Caco-2 (cell line): ENCODE measurements around the gene IL9. TPM values are rescaled to one million over a fixed set of nuclear protein-coding genes. Genes with fewer than 3 reads are reported as not detected.

Experiments
- BruUV-seq: library from RNA; stranded (reverse); fragments of 400-500 nt; replicated peaks from 2 replicates; lab custom pipeline; 2021; lab: Mats Ljungman, UMichigan
- CTCF ChIA-PET: fragments of 300-600 bp; sonication (Branson Sonifier 250); formaldehyde crosslinking; loops from one replicate; lab custom pipeline; 2022; ENCODE audit warnings: antibody characterized with exemption; lab: Charles Lee
- POLR2A ChIA-PET: fragments of 300-600 bp; sonication (Branson Sonifier 250); formaldehyde crosslinking; loops from one replicate; lab custom pipeline; 2022; ENCODE audit warnings: antibody characterized with exemption; lab: Charles Lee
- DNase-seq, 2 experiments: peaks; one replicate each; pipeline versions ENCODE4 v3.0.0 to v3.0.0-alpha.2; 2020 to 2022
- H3K27me3 ChIP-seq: replicated peaks from 2 replicates; pipeline ENCODE4 v1.6.0; 2011; ENCODE audit warnings: low read length; ENCODE audit not compliant: control insufficient read depth, insufficient read depth
- H3K36me3 ChIP-seq: 2 replicates; pipeline ENCODE4 v1.5.1; 2011; ENCODE audit warnings: low read length; ENCODE audit not compliant: control insufficient read depth, insufficient read depth
- H3K4me1 ChIP-seq: fragments of 250-450 bp; sonication (Bioruptor Pico); 2 replicates; pipeline ENCODE4 v1.5.1; 2020; ENCODE audit warnings: mild to moderate bottlenecking
- H3K4me3 ChIP-seq: 2 replicates; pipeline ENCODE4 v1.5.1; 2011; ENCODE audit warnings: low read depth, mild to moderate bottlenecking, control low read depth, low read length
- H3K9me3 ChIP-seq: fragments of 250-450 bp; sonication (Bioruptor Pico); 2 replicates; pipeline ENCODE4 v1.5.1; 2020; ENCODE audit warnings: mild to moderate bottlenecking, moderate library complexity
- H3K27ac Mint-ChIP-seq: one replicate; pipeline ENCODE4 v1.8.0; 2022; ENCODE audit warnings: mixed read lengths; ENCODE audit not compliant: unreplicated experiment
- H3K27me3 Mint-ChIP-seq: one replicate; pipeline ENCODE4 v1.8.0; 2022; ENCODE audit warnings: mixed read lengths; ENCODE audit not compliant: insufficient read depth, unreplicated experiment
- H3K36me3 Mint-ChIP-seq: one replicate; pipeline ENCODE4 v1.8.0; 2022; ENCODE audit warnings: mild to moderate bottlenecking, mixed read lengths; ENCODE audit not compliant: insufficient read depth, unreplicated experiment
- H3K4me1 Mint-ChIP-seq: one replicate; pipeline ENCODE4 v1.8.0; 2022; ENCODE audit warnings: low read depth, mixed read lengths; ENCODE audit not compliant: unreplicated experiment
- H3K4me3 Mint-ChIP-seq: one replicate; pipeline ENCODE4 v1.8.0; 2022; ENCODE audit warnings: mild to moderate bottlenecking, moderate library complexity, mixed read lengths; ENCODE audit not compliant: unreplicated experiment
- H3K9me3 Mint-ChIP-seq: one replicate; pipeline ENCODE4 v1.8.0; 2022; ENCODE audit warnings: mixed read lengths; ENCODE audit not compliant: unreplicated experiment
- intact Hi-C: fragments of 100-400 bp; cut with micrococcal nuclease; formaldehyde crosslinking; loops from one replicate; pipeline ENCODE4 v1.10.0; 2022; ENCODE audit not compliant: unreplicated experiment
- total RNA-seq: library from RNA; stranded (reverse); gene quantifications from 2 replicates; pipeline ENCODE4 v1.2.3, GENCODE V29; 2022
- TF ChIP-seq, protein P1 (sequence below), 2 experiments: fragments of 200-600 bp in 1 of 2; IDR thresholded peaks; 1 replicate in 1 of 2; 2 replicates in 1 of 2; pipeline versions ENCODE4 v1.5.1 to v1.8.0; 2011 to 2022; ENCODE audit warnings: antibody characterized with exemption in 1 of 2, control low read depth in 1 of 2, inconsistent platforms in 1 of 2, low read depth in 1 of 2, low read length in 1 of 2, mild to moderate bottlenecking in 1 of 2, moderate library complexity in 1 of 2; ENCODE audit not compliant: insufficient read depth in 1 of 2, severe bottlenecking in 1 of 2, unreplicated experiment in 1 of 2

Gene IL9
- total RNA-seq, 1 experiment from 2014 or later, result not detected

GRCh38 chr5:135867599-135867998 lies 28.0 kb downstream of the IL9 start:
- H3K27me3 ChIP-seq, result no peaks in the 10 kb centered on the region
- H3K4me1 ChIP-seq, result no peaks in the 10 kb centered on the region
- no peaks in the 10 kb centered on the region for H3K9me3 ChIP-seq
- no TSS peak for BruUV-seq
- Mint-ChIP-seq H3K4me3 (no peak overlapping the region), H3K4me1 (no peaks in the 10 kb centered on the region), H3K36me3 (no peaks in the 10 kb centered on the region), H3K9me3 (no peaks in the 10 kb centered on the region), H3K27ac (no peak overlapping the region), H3K27me3 (peaks cover 11% of the 10 kb centered on the region)
- no peaks in the 10 kb centered on the region for H3K36me3 ChIP-seq
- intact Hi-C loops, result no loop called here
- CTCF ChIA-PET, result no interaction called here
- POLR2A ChIA-PET, result no interaction called here
- no peak overlapping the region for H3K4me3 ChIP-seq
- no peak for DNase-seq
- TF ChIP-seq, protein P1, sequence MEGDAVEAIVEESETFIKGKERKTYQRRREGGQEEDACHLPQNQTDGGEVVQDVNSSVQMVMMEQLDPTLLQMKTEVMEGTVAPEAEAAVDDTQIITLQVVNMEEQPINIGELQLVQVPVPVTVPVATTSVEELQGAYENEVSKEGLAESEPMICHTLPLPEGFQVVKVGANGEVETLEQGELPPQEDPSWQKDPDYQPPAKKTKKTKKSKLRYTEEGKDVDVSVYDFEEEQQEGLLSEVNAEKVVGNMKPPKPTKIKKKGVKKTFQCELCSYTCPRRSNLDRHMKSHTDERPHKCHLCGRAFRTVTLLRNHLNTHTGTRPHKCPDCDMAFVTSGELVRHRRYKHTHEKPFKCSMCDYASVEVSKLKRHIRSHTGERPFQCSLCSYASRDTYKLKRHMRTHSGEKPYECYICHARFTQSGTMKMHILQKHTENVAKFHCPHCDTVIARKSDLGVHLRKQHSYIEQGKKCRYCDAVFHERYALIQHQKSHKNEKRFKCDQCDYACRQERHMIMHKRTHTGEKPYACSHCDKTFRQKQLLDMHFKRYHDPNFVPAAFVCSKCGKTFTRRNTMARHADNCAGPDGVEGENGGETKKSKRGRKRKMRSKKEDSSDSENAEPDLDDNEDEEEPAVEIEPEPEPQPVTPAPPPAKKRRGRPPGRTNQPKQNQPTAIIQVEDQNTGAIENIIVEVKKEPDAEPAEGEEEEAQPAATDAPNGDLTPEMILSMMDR (IDR thresholded peaks at IDR 0.05; ENCODE audit: insufficient read depth in 1 of 2, low read depth in 1 of 2, low read length in 1 of 2, severe bottlenecking in 1 of 2, unreplicated experiment in 1 of 2), result no peak

DNA sequence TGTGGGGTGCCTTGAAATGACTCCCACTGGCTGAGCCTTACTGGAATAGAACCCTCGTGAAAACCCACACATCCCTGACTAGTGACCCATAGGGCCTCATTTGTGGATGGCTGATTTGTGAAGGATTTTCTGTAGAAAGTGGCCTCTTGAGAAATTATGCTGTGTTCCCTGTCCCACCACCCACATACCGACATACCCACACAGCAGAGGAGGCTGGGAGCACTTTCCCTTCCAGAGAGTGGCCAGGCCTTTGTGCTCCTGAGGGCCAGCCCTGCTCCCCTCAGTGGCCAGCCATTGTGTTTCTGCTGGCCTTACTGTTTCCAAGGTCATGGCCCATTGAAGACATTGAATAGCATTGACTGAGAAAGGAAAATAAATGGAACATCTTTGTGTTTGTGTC lies 29.6 kb downstream of the IL9 start:
- no peak for DNase-seq
- H3K4me1 Mint-ChIP-seq, result no peaks in the 10 kb centered on the region
- intact Hi-C loops, result no loop called here
- no peaks in the 10 kb centered on the region for H3K9me3 ChIP-seq
- no peaks in the 10 kb centered on the region for H3K4me1 ChIP-seq
- ChIA-PET POLR2A (no interaction called here), CTCF (no interaction called here)
- peaks cover 13% of the 10 kb centered on the region for H3K27me3 Mint-ChIP-seq
- no peak overlapping the region for H3K4me3 ChIP-seq
- no peaks in the 10 kb centered on the region for H3K36me3 Mint-ChIP-seq
- no peak overlapping the region for H3K4me3 Mint-ChIP-seq
- TF ChIP-seq, protein P1 (IDR thresholded peaks at IDR 0.05; ENCODE audit: insufficient read depth in 1 of 2, low read depth in 1 of 2, low read length in 1 of 2, severe bottlenecking in 1 of 2, unreplicated experiment in 1 of 2), result no peak
- no peaks in the 10 kb centered on the region for H3K9me3 Mint-ChIP-seq
- BruUV-seq, result no TSS peak
- no peaks in the 10 kb centered on the region for H3K27me3 ChIP-seq
- no peak overlapping the region for H3K27ac Mint-ChIP-seq
- no peaks in the 10 kb centered on the region for H3K36me3 ChIP-seq

GRCh38 chr5:135864503-135865435 lies 30.9 kb downstream of the IL9 start:
- Mint-ChIP-seq H3K9me3 (no peaks in the 10 kb centered on the region), H3K4me3 (no peak overlapping the region), H3K36me3 (no peaks in the 10 kb centered on the region), H3K27me3 (peaks cover 13% of the 10 kb centered on the region), H3K4me1 (no peaks in the 10 kb centered on the region), H3K27ac (no peak overlapping the region)
- Histone ChIP-seq H3K4me3 (no peak overlapping the region), H3K27me3 (no peaks in the 10 kb centered on the region), H3K9me3 (no peaks in the 10 kb centered on the region), H3K36me3 (no peaks in the 10 kb centered on the region), H3K4me1 (no peaks in the 10 kb centered on the region)
- ChIA-PET CTCF (no interaction called here), POLR2A (no interaction called here)
- no peak for DNase-seq
- intact Hi-C loops, result no loop called here
- TF ChIP-seq, protein P1 (IDR thresholded peaks at IDR 0.05; ENCODE audit: insufficient read depth in 1 of 2, low read depth in 1 of 2, low read length in 1 of 2, severe bottlenecking in 1 of 2, unreplicated experiment in 1 of 2), result no peak
- no TSS peak for BruUV-seq
